Naive thymus-derived CD4-positive, alpha-beta T cell (primary cell): ENCODE measurements around the gene THAP4. TPM values are rescaled to one million over a fixed set of nuclear protein-coding genes. Genes with fewer than 3 reads are reported as not detected.
"Not testable (repeated sequence)": the region's sequence is repeated elsewhere in the genome, so short reads cannot be mapped to it uniquely, and the experiment has no call there.

Source experiments
- ATAC-seq: fragments of 150-1000 bp; cut with Tn5 transposase; 2 replicates; pipeline ENCODE4 v1.10.0; 2021; ENCODE audit warnings: mild to moderate bottlenecking, moderate library complexity
- CTCF ChIA-PET: fragments of 350-600 bp; sonication (Branson Sonifier 250); formaldehyde crosslinking; loops from one replicate; lab custom pipeline; 2021; ENCODE audit warnings: antibody characterized with exemption; lab: Charles Lee
- POLR2A ChIA-PET: fragments of 350-600 bp; sonication (Branson Sonifier 250); formaldehyde crosslinking; loops from one replicate; lab custom pipeline; 2021; ENCODE audit warnings: antibody characterized with exemption, inconsistent platforms; lab: Charles Lee
- DNase-seq, 9 donors: peaks; one replicate each; pipeline versions ENCODE4 v3.0.0 to v3.0.0-alpha.2; 2020 to 2022; ENCODE audit warnings: mixed read lengths in 1 of 9
- H3K27ac ChIP-seq: one replicate; pipeline ENCODE4 v1.7.0; 2013; ENCODE audit warnings: mild to moderate bottlenecking, low read depth, low read length, moderate library complexity
- H3K27me3 ChIP-seq, 2 donors: one replicate each; pipeline ENCODE4 v1.7.0; 2013; ENCODE audit warnings: low read length in 2 of 2, mild to moderate bottlenecking in 2 of 2, moderate library complexity in 2 of 2; ENCODE audit not compliant: control insufficient read depth in 2 of 2, insufficient read depth in 2 of 2
- H3K36me3 ChIP-seq, 3 experiments: 1 replicate in 2 of 3; 2 replicates in 1 of 3; pipeline ENCODE4 v1.7.0; 2013; ENCODE audit warnings: low read length in 3 of 3, mild to moderate bottlenecking in 3 of 3, moderate library complexity in 1 of 3; ENCODE audit not compliant: insufficient read depth in 3 of 3, control insufficient read depth in 2 of 3
- H3K4me1 ChIP-seq, 2 donors: one replicate each; pipeline ENCODE4 v1.7.0; 2013; ENCODE audit warnings: low read length in 2 of 2, mild to moderate bottlenecking in 2 of 2, moderate library complexity in 1 of 2; ENCODE audit not compliant: control insufficient read depth in 2 of 2, insufficient read depth in 2 of 2
- H3K4me3 ChIP-seq: 2 replicates; pipeline ENCODE4 v1.7.0; 2013; ENCODE audit warnings: mild to moderate bottlenecking, low read length
- H3K9me3 ChIP-seq, 3 experiments: 1 replicate in 2 of 3; 2 replicates in 1 of 3; pipeline ENCODE4 v1.7.0; 2013; ENCODE audit warnings: low read length in 3 of 3; ENCODE audit not compliant: control insufficient read depth in 2 of 3
- H3K27ac Mint-ChIP-seq, 9 donors: one replicate each; pipeline ENCODE4 v1.8.0; 2020 to 2022; ENCODE audit warnings: mixed read lengths in 9 of 9, mild to moderate bottlenecking in 8 of 9, moderate library complexity in 5 of 9, inconsistent platforms in 2 of 9
- H3K27me3 Mint-ChIP-seq, 5 donors: one replicate each; pipeline ENCODE4 v1.8.0; 2021 to 2022; ENCODE audit warnings: mixed read lengths in 5 of 5, mild to moderate bottlenecking in 1 of 5
- H3K36me3 Mint-ChIP-seq, 5 donors: one replicate each; pipeline ENCODE4 v1.8.0; 2020 to 2022; ENCODE audit warnings: mixed read lengths in 5 of 5, mild to moderate bottlenecking in 3 of 5, inconsistent platforms in 1 of 5
- H3K4me1 Mint-ChIP-seq, 7 donors: one replicate each; pipeline ENCODE4 v1.8.0; 2020 to 2022; ENCODE audit warnings: mixed read lengths in 7 of 7, mild to moderate bottlenecking in 3 of 7, inconsistent platforms in 1 of 7
- H3K4me3 Mint-ChIP-seq, 10 donors: one replicate each; pipeline ENCODE4 v1.8.0; 2020 to 2022; ENCODE audit warnings: mild to moderate bottlenecking in 10 of 10, mixed read lengths in 10 of 10, moderate library complexity in 6 of 10, inconsistent platforms in 2 of 10
- H3K9me3 Mint-ChIP-seq, 11 donors: one replicate each; pipeline ENCODE4 v1.8.0; 2020 to 2022; ENCODE audit warnings: mixed read lengths in 11 of 11, mild to moderate bottlenecking in 4 of 11, inconsistent platforms in 1 of 11, moderate library complexity in 1 of 11
- intact Hi-C, 2 donors: fragments of 100-400 bp; cut with micrococcal nuclease; formaldehyde crosslinking; loops; one replicate each; pipeline ENCODE4 v1.15.1; 2023
- polyA plus RNA-seq, 2 donors: library from polyadenylated mRNA; unstranded; fragments of 300-500 nt; fragmentation: Illumina TruSeq; gene quantifications; one replicate each; pipeline ENCODE4 v1.2.3, GENCODE V29; 2021
- total RNA-seq, 6 experiments: library from RNA in 5 of 6; stranded (reverse) in 5 of 6; gene quantifications; 1 replicate in 5 of 6; 2 replicates in 1 of 6; pipeline ENCODE4 v1.2.3 and lab custom pipeline; 2021 to 2026

Gene THAP4
- total and polyA plus RNA-seq, 7 experiments from 2014 or later, result 26.4 to 56.2 (median 30.8) TPM

DNA sequence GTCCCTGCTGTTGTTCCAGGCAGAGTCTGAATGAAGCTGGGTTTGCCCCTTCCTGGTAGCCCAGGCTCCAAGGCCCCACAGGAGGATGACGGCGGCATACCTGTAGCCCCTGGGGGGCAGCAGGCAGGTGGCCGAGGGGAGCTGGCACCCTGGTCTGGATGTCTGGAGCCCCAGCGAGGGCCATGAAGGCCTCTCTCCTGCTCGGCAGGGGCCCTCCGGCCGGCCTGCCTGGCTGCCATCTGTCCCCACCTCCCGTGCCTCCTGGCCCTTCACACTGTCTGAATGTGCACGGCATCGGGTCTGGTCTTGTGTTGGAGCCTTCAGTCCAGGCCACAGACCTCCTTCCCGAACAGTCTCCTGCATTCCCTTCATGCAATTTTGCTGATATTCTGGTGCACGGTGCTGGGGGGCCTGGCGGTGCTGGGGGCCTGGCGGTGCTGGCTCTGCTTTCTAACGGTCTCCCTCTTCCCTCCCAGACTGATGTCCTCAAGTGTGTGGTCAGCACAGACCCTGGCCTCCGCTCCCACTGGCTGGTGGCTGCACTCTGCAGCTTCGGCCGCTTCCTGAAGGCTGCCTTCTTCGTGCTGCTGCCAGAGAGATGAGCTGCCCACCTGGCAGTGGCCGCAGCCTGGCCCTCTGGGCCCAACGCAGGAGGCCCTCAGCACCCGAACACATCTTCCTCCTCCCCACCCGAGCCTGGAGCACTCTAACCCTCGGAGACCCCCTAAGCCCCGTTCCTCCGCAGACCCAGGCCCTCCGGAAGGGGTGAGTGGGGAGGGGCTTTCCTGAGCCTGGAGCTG, 64.9 kb downstream of the THAP4 start:
- no peaks in the 10 kb centered on the region for H3K27me3 Mint-ChIP-seq
- peaks cover 0 to 12% (median 0%) of the 10 kb centered on the region in 5 donors for H3K36me3 Mint-ChIP-seq
- Histone ChIP-seq H3K27ac (no peak overlapping the region), H3K27me3 (no peaks in the 10 kb centered on the region), H3K4me1 (no peaks in the 10 kb centered on the region), H3K4me3 (no peak overlapping the region), H3K36me3 (peaks cover 0 to 12% (median 0%) of the 10 kb centered on the region in 3 experiments), H3K9me3 (no peaks in the 10 kb centered on the region)
- ATAC-seq (no peak), DNase-seq (no peak)
- no peak overlapping the region for H3K4me3 Mint-ChIP-seq
- intact Hi-C loops, result no loop called here
- CTCF ChIA-PET, result no interaction called here
- POLR2A ChIA-PET, result no interaction called here
- H3K27ac Mint-ChIP-seq, result no peak overlapping the region
- no peaks in the 10 kb centered on the region for H3K9me3 Mint-ChIP-seq
- H3K4me1 Mint-ChIP-seq, result no peaks in the 10 kb centered on the region

DNA sequence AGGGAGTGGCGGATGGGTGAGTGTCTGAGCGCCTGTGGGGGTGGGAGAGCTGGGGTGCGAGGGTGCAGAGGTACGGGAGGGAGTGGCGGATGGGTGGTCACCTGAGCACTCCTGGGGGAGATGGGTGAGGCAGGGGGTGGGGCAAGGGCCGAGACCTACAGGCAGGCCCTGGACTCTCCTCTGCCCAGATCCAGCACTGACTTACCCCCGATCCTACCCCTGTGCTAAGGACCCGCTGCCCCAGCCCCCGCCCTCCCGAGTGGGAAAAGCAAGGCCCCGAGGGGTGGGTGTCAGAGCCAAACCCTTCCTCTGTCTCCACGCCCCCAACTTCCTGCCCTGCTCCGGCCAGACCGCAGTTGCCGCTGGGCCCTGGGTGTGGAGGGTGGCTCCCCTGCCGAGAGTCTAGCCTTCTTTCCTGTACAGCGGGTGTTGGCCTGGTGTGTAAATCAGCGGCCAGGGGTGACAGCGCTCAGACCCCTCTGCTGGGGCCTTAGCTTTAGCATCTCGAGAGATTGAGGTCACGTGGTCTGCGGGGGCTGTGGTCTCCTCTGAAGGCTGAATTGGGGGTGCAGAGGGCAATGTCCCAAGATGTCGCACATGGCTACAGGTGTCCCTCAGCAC, 65.9 kb downstream of the THAP4 start:
- H3K27me3 Mint-ChIP-seq, result no peaks in the 10 kb centered on the region
- peaks cover 0 to 9% (median 0%) of the 10 kb centered on the region in 5 donors for H3K36me3 Mint-ChIP-seq
- no peaks in the 10 kb centered on the region for H3K4me1 ChIP-seq
- ChIA-PET CTCF (no interaction called here), POLR2A (no interaction called here)
- no peaks in the 10 kb centered on the region for H3K9me3 Mint-ChIP-seq
- H3K9me3 ChIP-seq, result no peaks in the 10 kb centered on the region
- H3K27ac ChIP-seq, result no peak overlapping the region
- peak overlapping the region in 1 of 10 donors; percentile 21 for H3K4me3 Mint-ChIP-seq
- H3K4me3 ChIP-seq, result no peak overlapping the region
- no peaks in the 10 kb centered on the region for H3K27me3 ChIP-seq
- peak; percentile 49 for ATAC-seq
- DNase-seq, result no peak
- H3K27ac Mint-ChIP-seq, result no peak overlapping the region
- peaks cover 0 to 12% (median 0%) of the 10 kb centered on the region in 3 experiments for H3K36me3 ChIP-seq
- no peaks in the 10 kb centered on the region for H3K4me1 Mint-ChIP-seq
- intact Hi-C loops, result no loop called here

DNA sequence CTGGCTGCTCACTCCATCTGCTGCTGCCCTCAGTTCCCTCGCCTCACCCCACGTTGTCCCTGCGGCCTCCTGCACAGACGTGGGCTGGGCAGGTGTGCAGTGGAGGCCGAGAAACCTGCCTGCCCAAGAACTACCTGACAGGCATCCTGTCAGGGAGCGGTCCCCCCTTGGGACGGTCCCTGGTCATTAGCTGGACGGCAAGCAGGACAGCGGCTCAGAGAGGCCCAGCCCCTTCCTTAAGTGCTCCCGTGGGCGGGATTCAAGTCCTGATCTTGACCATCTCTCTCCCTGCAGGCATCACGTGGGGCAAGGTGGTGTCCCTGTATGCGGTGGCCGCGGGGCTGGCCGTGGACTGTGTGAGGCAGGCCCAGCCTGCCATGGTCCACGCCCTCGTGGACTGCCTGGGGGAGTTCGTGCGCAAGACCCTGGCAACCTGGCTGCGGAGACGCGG, 67.1 kb downstream of the THAP4 start:
- POLR2A ChIA-PET, result no interaction called here
- intact Hi-C loops, result no loop called here
- Mint-ChIP-seq H3K9me3 (no peaks in the 10 kb centered on the region), H3K4me3 (no peak overlapping the region), H3K27ac (no peak overlapping the region), H3K27me3 (no peaks in the 10 kb centered on the region), H3K36me3 (peaks cover 0 to 3% (median 0%) of the 10 kb centered on the region in 5 donors), H3K4me1 (no peaks in the 10 kb centered on the region)
- Histone ChIP-seq H3K4me3 (no peak overlapping the region), H3K4me1 (no peaks in the 10 kb centered on the region), H3K36me3 (peaks cover 0 to 6% (median 0%) of the 10 kb centered on the region in 3 experiments), H3K27me3 (no peaks in the 10 kb centered on the region), H3K9me3 (no peaks in the 10 kb centered on the region), H3K27ac (no peak overlapping the region)
- DNase-seq (no peak), ATAC-seq (no peak)
- CTCF ChIA-PET, result no interaction called here

DNA sequence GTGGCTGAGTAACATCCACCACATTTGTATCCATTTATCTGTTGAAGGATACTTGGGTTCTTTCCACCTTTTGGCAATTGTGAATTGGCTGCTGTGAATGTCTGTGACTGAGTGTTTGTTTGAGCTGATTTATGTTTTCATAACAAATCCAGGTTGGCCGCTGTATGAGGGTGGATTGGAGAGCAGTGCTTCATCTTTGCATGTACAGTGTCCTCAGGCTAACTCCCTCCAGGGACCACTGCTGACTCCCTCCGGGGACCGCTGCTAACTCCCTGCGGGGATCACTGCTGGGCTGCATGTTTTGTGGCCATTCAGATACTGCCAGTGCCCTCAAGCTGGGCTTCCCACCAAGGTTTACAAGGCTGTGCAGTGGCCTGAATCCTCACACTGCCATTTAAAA, 68.2 kb downstream of the THAP4 start:
- Mint-ChIP-seq H3K4me1 (no peaks in the 10 kb centered on the region), H3K9me3 (no peaks in the 10 kb centered on the region), H3K4me3 (no peak overlapping the region), H3K36me3 (peaks cover 0 to 3% (median 0%) of the 10 kb centered on the region in 5 donors), H3K27ac (no peak overlapping the region), H3K27me3 (no peaks in the 10 kb centered on the region)
- no peaks in the 10 kb centered on the region for H3K9me3 ChIP-seq
- ATAC-seq, result no peak
- no peak overlapping the region for H3K27ac ChIP-seq
- no peaks in the 10 kb centered on the region for H3K27me3 ChIP-seq
- DNase-seq, result no peak
- ChIA-PET CTCF (no interaction called here), POLR2A (no interaction called here)
- intact Hi-C loops, result no loop called here
- H3K4me3 ChIP-seq, result no peak overlapping the region
- no peaks in the 10 kb centered on the region for H3K4me1 ChIP-seq
- no peaks in the 10 kb centered on the region for H3K36me3 ChIP-seq

DNA sequence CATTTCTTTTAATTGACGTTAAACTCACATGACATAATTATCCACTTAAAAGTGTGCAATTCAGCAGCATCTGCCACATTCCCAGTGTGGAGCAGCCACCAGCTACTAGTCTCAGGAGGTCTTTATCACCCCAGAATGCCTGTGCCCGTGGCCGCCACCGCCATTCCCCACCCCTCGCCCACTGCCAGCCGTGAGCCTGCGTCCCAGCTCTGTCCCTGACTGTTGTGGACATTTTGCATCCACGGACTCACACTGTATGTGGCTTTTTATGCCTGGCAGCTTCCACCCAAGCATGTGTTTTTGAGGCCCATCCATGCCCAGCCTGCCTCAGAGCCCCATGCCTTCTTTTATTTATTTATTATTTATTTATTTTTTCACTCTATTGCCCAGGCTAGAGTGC, 69.2 kb downstream of the THAP4 start:
- no peaks in the 10 kb centered on the region for H3K27me3 ChIP-seq
- H3K36me3 ChIP-seq, result no peaks in the 10 kb centered on the region
- POLR2A ChIA-PET, result no interaction called here
- Mint-ChIP-seq H3K27ac (no peak overlapping the region), H3K36me3 (peaks cover 0 to 3% (median 0%) of the 10 kb centered on the region in 5 donors), H3K27me3 (no peaks in the 10 kb centered on the region), H3K4me1 (no peaks in the 10 kb centered on the region), H3K9me3 (no peaks in the 10 kb centered on the region), H3K4me3 (no peak overlapping the region)
- ATAC-seq (no peak), DNase-seq (no peak)
- H3K9me3 ChIP-seq, result no peaks in the 10 kb centered on the region
- no peaks in the 10 kb centered on the region for H3K4me1 ChIP-seq
- no peak overlapping the region for H3K27ac ChIP-seq
- intact Hi-C loops, result no loop called here
- CTCF ChIA-PET, result interaction anchor here (0.7 kb wide), 1 partner anchor 30 kb away, joined by 4 read pairs; no protein-coding TSS in a partner anchor
- H3K4me3 ChIP-seq, result no peak overlapping the region

DNA sequence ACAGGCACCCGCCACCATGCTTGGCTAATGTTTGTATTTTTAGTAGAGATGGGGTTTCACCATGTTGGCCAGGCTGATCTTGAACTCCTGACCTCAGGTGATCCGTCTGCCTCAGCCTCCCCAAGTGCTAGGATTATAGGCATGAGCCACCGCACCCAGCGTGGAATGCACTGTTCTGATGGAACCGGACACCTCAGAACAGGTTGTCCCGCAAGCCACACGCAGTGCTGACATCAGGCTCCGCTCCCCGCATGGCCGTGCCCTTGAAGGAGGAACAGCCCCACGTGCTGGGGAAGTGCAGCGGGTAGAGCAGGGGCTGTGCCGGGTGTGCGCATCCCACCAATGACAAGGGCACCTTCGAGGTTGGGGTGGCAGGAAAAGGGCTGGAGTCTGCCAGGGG, 69.7 kb downstream of the THAP4 start:
- CTCF ChIA-PET, result interaction anchor here (0.7 kb wide), 1 partner anchor 29 kb away, joined by 4 read pairs; no protein-coding TSS in a partner anchor
- ATAC-seq, H3K27ac ChIP-seq, H3K9me3 ChIP-seq, H3K36me3 Mint-ChIP-seq, H3K27ac Mint-ChIP-seq, H3K4me1 Mint-ChIP-seq, H3K36me3 ChIP-seq, DNase-seq, H3K4me3 ChIP-seq, H3K27me3 ChIP-seq, intact Hi-C loops, H3K9me3 Mint-ChIP-seq, POLR2A ChIA-PET, H3K4me1 ChIP-seq, H3K4me3 Mint-ChIP-seq, H3K27me3 Mint-ChIP-seq: not testable (repeated sequence)
